LNCaP clone FGC (cell line): ENCODE results near the gene GPR108.
A peak's percentile ranks its signal among the peaks of the same experiment; 100 is the strongest.
"Not testable (repeated sequence)": the region's sequence is repeated elsewhere in the genome, so short reads cannot be mapped to it uniquely, and the experiment has no call there.

Experiments
- DNase-seq: peaks from one replicate; pipeline ENCODE4 v3.0.0-alpha.2; 2011; ENCODE audit warnings: low read depth
- H3K4me3 ChIP-seq: 2 replicates; pipeline ENCODE4 v1.5.1; 2011; ENCODE audit warnings: mild to moderate bottlenecking, low read depth, low read length, control low read depth
- CTCF ChIP-seq: IDR thresholded peaks from 2 replicates; pipeline ENCODE4 v1.5.1; 2012; ENCODE audit warnings: mild to moderate bottlenecking; ENCODE audit not compliant: control insufficient read depth, insufficient read depth; ENCODE audit errors: extremely low read depth

GPR108 gene

GRCh38 chr19:6712692-6713670 is 24.4 kb downstream of the GPR108 start:
- no peak for DNase-seq
- H3K4me3 ChIP-seq, result no peak overlapping the region
- no peak for TF ChIP-seq CTCF

- no peak for TF ChIP-seq CTCF
These were observed 25.1 kb downstream of the GPR108 start for GRCh38 chr19:6712231-6712630.

GRCh38 chr19:6711605-6712004 is 25.8 kb downstream of the GPR108 start:
- no peak for DNase-seq
- no peak for TF ChIP-seq CTCF
- no peak overlapping the region for H3K4me3 ChIP-seq

More at GRCh38 chr19:6712231-6712630, 25.1 kb downstream of the GPR108 start:
- no peak for DNase-seq
- no peak overlapping the region for H3K4me3 ChIP-seq

GRCh38 chr19:6711078-6711361 is 26.4 kb downstream of the GPR108 start:
- no peak for TF ChIP-seq CTCF
- no peak overlapping the region for H3K4me3 ChIP-seq
- no peak for DNase-seq

- no peak overlapping the region for H3K4me3 ChIP-seq
- TF ChIP-seq CTCF, result 0 out of 2 replicates have a peak, but pooled peaks have one; percentile 23
- no peak for DNase-seq
These were observed 26.9 kb downstream of the GPR108 start for GRCh38 chr19:6710273-6711077.

GRCh38 chr19:6709549-6709948 is 27.8 kb downstream of the GPR108 start:
- no peak for DNase-seq
- H3K4me3 ChIP-seq, result no peak overlapping the region
- TF ChIP-seq CTCF, result no peak

GRCh38 chr19:6708913-6709312 is 28.5 kb downstream of the GPR108 start:
- DNase-seq, result not testable (repeated sequence)

More at GRCh38 chr19:6708913-6709312, 28.5 kb downstream of the GPR108 start:
- H3K4me3 ChIP-seq, result not testable (repeated sequence)
